Skin of body (tissue), 2 donors: Measurements from ENCODE around the gene ACIN1. TPM values are rescaled to one million over a fixed set of nuclear protein-coding genes. Genes with fewer than 3 reads are reported as not detected.

Source experiments
- DNase-seq: peaks from one replicate; lab custom pipeline; 2025; lab: John Stamatoyannopoulos, UW
- total RNA-seq: library from RNA; depleted of rRNA; stranded (reverse); fragments of >200 nt; gene quantifications from one replicate; pipeline ENCODE4 v1.2.3, GENCODE V29; 2014

Gene ACIN1
- total RNA-seq, 1 donor from 2014 or later: 93.9 TPM

DNA sequence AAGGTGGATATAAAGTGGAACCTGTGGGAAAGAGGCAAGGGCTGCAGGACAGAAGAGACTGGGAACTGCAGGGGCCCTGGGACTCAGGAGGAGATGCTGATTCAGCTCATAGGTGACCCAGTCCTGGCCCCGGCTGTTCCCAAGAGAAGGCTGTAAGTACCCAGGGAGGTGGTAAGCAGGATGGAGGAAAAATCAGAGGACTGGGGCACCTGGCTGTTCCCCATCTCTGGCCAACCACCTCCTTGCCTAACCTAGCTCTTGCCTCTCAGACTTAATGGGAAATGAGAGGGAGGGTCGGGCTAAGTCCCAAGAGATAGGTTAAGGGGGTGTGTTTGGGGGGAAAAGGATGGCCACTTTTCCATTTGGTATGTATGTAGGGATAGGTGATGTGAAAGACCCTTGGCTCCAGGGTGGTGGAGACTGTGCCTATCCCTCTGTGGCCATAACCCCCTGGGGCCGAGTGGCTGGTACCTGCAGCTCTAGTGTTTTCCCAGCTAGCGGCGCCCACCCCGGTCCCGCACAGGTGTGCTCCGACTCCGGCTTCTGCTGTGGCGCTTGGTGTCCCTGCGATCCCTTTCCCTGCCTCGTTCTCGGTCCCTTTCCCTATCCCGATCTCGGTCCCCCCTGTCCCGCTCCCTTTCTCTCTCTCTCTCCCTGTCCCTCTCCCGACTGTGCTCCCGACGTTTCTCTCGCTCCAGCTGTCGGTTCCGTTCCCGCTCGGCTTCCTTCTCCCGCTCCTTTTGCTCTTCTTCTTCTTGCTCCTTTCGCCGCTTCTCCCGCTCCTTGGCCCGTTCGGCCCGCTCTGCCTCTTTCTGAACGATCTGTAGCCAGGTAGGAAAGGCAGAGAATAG, 36.1 kb downstream of the ACIN1 start:
- DNase-seq: no peak

DNA sequence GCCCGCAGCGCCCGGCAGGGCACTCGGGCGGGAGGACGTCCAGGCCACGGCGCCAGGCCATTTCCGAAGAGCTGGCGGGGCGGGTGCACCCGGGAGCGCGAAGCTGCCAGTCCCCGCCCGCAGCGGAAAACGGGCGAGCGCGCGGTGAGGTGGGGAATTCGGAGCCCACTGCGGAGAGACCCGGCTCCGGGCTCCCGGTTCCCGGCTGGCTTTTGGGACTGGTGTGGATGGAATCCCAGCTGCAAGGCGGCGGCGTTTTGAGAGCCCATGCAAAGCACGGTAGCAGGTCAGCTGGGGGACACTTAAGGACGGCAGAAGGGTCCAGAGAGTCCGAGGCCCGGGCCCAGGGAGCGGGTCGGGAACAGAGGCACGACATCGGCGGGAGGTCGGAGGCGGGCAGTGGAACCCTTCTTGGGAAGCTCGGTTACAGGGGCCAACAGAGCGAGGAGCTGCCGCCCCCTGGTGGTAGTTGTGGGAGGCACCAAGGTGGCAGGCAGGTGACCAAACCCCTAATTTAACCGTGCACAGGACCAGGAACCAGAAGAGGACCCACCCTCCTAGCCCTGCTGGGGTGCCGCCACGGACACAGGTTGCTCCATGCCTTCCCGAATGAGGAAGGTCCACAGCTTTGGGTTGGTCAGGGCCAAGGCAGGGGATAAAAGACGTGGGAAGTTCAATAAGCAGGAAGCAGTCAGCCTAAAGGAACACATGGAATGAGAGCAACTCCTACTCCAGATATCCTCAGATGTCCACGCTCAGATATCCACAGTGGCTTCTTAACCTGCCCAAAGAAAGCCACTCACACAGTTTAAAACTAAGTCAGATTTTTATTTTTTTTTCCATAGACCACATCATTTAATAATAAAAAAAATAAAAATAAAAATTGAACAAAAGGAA, 36.9 kb downstream of the ACIN1 start:
- no peak for DNase-seq

DNA sequence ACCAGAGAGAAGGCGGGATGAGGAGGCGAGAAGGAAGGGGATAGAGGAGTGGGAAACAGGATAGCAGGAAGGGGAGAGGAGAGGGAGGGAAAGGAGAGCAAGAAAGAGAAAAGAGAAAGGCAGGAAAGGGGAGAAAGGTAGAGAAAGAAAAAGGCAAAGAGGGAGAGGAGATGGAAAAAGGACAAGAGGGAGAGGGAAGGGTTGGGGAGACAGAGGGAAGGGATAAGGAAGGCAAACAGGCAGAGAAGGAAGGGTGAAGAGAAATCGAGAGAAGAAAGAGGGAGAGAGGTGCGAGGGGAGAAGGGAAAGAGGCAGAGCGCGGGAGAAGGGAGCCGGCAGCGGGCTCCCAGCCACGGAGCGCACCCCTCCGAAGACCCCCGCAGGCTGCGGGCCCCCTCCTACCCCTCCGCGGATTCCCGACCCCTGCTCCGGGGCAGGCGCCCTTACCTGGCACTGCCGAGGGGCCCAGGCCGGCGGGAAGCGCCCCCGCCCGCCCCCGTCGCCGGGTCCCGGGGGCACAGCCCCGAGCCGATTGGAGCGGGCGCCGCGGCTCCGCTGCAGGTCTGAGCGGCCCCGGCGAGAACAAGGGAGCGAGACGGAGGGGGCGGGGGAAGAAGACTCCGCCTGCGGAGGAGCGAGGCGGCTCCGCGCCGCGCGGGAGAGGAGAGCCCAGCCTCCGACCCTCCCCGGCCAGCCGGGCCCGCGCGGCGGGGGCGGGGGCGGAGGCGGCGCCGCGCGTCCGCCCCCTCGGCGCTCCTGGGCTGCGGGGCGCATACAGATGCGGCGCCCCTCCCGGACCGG, 37.8 kb downstream of the ACIN1 start, which contains the start of gene CDH24:
Gene CDH24 (minus strand): TSS at position 565 of the 801 bp plus-strand sequence. CDS start 1,787 bp downstream, outside the sequence.
- no peak for DNase-seq

DNA sequence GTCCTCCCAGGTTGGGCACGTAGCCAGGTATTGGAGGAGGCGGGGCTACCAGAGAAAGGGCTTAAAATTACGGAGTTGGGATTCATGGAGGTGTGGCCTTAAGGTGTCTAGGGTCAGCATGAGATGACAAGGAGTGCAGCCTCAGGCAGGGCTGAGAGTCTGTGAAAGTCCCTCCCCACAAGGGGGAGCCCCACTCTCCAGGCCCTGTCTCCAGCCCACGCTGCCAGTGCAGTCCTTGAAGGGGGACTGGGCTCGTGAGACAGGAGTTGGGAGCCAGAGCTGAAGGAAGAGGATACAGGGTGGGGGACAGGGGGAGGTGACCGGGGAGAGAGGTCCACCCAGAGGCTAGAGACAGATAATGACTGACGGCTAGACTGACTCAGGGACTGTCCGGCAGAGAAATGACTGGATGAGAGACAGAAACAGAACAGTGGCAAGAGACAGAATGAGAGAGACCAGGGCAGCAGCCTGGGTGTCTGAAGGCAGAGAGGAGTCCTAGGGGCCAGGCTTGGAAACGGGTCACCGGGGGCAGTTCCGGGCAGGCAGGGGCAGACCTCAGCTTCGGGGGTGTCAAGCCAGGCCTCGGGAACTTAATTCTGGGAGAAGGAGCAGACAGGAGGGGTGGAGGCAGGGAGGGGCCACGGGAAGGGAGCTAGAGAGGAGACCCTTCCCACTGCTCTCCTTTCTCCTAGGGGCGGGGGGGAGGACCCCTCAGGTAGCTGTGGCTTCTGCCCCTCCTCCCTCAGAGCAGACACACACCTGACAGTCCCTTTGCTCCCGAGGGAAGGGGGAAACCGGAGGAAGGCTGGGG, 38.6 kb downstream of the ACIN1 start:
- DNase-seq: no peak

DNA sequence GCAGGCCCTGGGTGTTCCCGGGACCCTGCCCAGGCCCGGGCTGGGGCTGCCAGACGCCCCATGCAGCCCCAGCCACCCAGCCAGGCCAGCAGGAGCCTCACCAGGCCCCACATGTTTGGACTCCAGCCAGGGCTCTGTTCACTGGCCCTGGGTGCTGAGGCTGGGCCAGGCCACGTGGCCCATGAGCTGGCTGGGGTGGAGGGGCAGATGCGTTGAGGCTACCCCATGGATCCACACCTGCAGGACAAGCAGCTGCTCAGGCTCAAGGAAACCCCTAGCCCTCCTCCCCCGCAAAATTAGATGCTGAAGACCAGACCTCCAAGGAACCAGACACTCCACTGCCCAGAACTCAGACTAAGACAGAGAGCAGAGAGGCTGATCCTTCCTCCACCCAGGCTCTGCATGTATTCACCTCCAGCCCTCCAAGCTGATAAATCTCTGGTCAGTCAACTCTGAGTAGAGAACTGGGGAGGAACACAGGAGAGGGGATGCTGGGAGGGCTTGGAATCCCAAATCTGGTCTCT, 39.3 kb downstream of the ACIN1 start:
- no peak for DNase-seq

DNA sequence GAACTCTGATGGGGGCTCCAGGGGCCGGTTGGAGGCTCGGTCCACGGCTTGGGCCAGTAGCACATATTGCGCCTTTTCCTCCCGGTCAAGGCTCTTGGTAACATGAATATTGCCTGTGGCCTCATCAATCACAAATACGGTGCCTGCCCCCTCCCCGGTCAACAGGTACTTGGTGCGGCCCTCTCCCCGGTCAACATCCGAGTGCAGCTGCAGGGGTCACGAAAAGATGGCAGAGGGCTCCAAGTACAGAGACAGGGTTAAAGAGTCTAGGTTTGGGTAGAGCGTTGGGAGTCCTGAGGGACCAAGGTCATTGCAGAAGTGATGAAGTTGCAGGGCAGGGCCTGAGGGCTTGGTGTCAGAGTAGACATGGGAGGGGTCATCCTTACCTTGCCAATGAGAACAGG, 39.8 kb downstream of the ACIN1 start:
- no peak for DNase-seq

DNA sequence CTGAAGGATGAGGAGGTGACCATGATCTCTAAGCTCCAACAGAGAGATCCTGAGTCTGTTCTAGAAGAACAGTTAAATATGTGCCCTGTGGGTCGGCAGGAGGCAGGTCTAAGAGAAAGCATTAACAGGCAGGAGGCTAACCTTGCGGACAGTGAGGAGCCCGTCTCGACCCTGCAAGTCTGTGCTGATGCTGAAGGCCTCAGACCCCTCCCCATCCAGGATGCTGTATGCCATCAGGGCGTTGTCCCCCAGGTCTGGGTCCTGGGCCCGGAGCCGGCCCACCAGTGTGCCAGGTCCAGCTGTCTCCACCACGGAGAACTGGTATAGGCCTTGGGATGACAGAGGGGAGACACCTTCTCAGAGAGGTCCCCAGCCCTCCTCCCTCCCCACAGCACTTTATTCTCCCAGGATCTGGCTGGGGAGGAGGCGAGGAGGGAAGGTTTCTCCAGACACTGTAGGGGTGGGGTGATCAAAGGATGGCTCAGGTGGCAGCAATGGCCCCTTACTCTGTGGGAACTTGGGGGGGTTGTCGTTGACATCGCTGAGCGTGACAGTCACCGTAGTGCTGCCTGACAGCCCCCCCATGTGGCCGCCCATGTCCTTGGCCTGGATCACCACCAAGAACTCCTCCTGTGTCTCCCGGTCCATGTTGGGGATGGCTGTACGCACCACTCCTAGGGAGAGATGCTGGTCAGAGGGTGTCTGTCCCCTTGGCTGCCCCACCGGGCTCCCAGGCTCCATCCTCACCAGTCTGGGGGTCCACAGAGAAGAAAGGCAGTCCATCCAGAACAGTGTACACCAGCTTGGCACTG, 40.7 kb downstream of the ACIN1 start:
- DNase-seq: no peak

DNA sequence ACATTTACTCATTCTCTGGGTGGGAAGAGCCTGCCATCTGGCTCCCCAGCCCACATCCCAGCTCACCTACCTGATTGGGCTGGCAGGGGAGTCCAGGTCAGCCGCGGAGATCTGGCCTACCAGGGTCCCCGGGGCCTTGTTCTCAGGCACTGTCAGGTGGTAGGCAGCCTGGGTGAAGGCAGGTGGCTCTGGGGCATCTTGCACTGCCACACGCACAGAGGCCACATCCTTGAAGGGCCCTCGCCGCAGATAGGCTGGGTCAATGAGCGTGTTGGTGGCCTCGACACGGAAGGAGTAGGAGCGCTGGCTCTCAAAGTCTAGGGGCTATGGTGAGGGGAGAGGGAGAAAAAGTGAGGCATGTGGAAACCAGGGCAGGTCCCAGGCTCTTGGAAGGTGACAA, 41.5 kb downstream of the ACIN1 start:
- DNase-seq: no peak

DNA sequence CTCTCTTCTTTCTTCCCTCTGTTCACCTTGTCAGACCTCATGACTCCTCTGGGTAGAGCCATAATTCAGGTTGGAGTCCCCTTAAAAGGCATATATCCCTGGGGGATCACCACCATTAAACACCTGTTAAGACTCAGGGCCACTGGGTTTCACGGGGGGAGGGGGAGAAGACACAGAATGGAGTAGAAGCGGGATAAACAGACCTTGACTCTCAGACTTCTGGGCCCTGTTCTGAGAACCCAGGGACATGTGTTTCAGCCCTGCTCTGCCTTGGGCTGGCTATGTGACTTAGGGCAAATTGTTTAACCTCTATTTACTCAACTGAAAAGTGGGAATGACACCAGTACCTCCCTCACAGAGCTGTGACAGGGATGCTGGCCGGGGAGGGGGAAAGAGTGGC, 42.3 kb downstream of the ACIN1 start:
- no peak for DNase-seq

DNA sequence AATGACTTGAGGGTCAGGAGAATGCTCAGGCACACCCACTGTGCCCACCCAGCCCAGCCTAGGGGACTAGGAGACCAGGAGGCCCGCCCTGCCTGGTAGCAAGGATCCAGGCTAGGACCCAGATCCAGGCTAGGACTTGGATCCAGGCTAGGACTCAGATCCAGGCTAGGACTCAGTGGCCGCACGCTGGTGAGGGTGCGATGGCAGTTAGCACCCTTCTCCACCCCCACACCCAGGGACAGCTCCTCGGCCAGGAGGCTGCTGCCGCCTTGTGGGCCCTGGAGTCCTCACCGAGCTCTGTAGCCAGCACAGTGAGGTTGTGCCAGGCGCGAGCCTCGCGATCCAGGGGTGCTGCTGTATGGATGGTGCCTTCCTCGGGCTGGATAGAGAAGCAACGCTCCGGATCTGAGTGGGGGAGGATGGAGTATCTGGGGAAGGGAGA, 42.7 kb downstream of the ACIN1 start:
- DNase-seq: no peak

DNA sequence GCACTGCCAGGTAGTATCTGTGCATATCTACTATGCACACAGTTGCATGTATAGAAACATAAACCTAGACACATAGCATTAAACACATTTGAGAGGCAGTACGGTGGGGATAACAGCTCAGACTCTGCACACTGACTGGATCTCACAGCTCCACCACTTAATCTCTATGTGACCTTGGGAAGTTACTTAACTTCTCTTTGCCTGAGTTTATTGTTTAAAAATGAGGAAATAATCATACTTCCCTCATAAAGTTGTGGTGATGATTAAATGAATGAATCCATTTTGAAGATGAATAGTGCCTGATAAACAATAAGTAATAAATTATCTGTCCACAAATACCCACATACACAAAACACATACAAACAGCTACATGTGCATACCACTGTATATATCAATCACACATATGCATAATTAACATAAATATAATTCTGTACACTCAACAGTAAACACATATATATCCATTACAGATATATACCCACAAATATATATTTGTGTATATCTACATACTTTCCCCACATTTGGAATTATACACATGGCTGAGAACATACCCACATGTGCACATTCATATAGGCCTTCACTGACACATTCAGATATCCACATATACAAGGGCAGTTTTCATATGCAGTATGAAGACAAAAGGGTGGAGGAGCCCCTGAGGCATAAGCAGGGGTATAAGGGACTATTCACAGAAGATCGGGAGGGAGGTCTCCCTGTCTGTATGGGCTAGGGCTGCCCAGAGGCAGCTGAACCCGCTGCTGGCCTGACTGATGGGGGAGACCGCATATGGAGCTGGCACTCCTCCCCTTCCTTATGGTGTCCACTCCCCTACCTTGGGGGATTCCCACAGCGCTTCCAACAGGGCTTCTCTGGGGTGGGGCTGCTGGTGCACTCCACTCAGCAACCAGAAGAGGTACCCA, 43.5 kb downstream of the ACIN1 start:
- DNase-seq: no peak

DNA sequence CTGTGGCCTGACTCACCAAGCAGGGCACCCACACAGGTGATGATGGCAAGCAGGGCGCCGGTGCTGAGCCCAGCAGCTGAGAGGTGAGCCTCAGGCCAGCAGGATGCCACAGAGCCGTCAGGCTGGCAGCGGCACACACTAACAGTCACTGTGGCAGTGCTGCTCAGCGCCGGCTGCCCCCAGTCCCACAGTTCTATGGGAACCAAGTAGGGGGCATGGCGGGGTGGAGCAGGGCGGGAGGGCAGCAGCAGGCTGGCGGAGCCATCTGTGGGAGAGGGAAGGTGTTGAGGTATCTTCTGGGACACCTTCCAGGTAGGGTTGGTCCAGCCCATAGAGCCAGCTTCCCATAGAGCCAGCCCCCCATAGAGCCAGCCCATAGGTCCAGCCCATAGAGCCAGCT, 45.9 kb downstream of the ACIN1 start:
- DNase-seq: no peak

DNA sequence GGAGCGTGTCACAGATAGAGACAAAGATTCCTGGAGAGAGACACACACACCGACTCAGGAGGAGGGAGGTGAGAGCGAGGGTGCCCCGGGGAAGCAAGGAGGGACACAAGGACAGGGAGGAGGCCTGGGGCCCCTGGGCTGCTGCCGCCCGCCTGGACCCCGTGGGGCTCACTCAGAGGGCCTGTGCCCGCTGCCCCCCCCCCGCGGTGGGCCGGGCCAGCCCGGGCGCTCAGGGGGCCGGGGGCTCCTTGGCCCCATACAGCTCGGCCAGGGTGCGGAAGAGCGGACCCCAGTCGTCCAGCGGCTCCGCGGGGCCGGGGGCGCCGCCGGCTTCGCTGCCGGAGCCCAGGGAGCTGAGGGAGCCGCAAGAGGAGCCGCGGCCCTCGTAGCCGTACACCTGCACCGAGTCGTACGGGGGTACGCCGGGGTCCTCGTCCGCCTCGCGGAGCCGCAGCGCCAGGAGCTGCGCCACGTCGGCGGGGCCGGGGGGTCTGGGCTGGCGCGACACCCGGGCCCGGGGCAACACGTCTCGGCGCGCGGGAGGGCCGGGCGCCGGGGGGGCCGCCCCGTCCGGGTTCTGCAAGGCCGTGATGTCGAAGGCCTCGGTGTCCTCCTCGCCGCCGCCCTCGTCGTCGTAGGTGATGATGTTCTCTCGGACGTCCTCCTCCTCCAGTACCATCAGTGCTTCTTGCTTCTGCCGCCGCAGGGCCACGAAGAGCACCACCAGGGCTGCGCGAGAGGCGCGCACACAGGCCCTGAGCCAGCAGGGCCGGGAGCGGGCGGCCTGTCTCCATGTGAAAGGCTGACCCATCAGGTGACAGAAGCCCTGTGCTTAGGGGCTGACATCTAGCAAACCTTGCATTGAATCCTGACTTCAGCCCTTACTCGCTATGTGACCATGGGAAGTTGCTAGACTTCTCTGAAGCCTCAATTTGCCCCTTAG, 46.9 kb downstream of the ACIN1 start:
- no peak for DNase-seq

DNA sequence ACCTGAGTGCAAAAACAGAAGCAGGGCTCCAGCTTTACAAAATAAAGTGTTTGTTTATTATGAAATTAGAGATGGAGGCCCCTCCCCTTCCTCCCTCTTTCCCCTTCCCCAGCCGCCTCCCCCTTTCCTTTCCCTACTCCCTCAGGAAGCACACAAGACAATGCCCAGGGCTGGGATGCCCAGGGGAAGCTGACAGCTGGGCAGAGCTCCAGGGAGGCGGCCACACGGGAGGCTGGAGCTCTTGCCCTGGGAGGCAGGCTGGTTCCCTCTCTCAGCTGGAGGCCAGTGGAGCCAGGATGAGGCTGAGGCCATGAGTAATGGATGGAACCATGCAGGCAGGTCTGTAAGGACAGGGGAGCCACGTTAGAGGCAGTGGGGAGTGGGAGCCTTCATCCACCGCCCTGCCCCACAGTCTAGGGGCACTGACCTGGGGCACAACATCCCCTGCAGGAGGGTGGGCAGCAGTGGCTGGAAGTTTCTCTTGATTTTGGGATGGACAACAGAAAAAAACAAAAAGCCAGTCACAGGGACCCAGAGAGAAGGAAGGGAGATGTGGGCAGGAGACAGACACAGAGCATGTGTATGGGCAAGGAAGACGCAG, 47.8 kb downstream of the ACIN1 start:
- no peak for DNase-seq

DNA sequence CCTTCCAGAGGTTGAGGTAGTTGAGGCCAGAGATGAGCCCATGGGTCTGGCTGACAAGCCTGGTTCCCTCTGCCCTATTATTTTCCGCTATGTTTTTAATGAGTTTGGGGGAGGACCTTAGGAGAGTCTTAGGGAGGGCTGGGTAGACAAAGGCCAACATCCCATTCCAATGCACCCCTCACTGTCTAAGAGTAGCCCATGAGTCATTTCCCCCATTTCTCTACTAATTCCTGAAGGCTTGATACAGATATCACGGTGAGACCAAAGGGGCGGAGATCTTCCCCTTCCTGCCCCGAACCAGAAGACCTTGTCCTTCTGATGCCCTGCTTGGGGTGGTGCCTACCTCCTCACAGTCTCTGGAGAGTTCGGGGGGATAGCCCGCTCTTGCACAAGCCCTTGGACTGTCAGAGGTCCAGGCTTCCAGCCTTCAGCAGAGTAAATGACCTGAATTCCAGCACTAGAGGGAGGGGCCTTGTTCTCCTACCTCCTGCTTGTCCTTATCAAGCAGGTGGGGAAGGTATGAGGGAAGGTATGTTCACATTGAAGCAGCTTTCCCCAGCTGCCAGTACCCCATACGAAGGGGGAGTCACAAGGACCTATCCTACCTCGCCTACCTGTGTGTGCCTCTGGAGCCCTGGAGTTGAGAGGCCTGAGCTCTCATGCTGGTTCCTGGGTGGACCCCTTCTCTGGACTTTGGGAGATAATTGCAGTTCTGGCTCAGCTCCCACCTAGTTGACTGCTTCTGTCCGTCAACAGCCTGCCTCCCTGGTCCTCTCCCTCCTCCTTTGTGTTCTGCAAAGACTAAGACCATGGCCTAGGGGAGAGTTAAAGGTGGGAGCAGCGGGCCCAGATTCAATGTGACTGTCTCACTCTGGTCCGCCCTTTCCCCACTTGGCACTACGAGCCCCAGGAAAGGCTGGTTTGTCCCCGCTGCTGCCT, 49.2 kb downstream of the ACIN1 start:
- DNase-seq: no peak

DNA sequence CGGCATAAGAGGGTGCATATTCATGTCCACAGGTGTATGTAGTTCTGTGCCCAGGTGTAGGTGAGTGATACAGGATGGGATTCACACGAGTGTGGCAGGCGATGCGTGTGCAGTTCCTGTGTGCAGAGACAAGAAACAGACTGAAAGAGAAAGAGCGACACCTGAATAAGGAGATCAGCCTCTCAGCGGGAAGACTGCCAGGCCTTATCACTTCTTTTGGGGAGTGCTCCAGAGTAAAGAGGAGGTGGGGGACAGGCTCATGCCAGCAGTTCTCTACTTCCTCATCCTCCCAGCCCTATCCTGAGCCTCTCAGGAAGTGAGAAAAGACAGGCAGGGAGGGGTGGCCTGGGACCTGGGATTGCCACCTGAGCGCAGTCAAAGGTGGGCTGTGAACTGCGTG, 50.1 kb downstream of the ACIN1 start:
- DNase-seq: no peak
